H7 (cell line): ENCODE measurements around the gene FAM43A. TPM values are rescaled to one million over a fixed set of nuclear protein-coding genes. Genes with fewer than 3 reads are reported as not detected.

Experiments
- DNase-seq: peaks from one replicate; pipeline ENCODE4 v3.0.0; 2012
- H3K27me3 ChIP-seq: 2 replicates; pipeline ENCODE4 v1.6.0; 2011; ENCODE audit warnings: mild to moderate bottlenecking, low read length; ENCODE audit not compliant: control insufficient read depth, insufficient read depth
- H3K36me3 ChIP-seq: replicated peaks from 2 replicates; pipeline ENCODE4 v1.5.1; 2011; ENCODE audit warnings: low read length; ENCODE audit not compliant: control insufficient read depth, insufficient read depth
- H3K4me3 ChIP-seq: 2 replicates; pipeline ENCODE4 v1.5.1; 2011; ENCODE audit warnings: low read depth, mild to moderate bottlenecking, control low read depth, low read length, moderate library complexity; ENCODE audit not compliant: insufficient read depth
- total RNA-seq: library from RNA; depleted of rRNA; stranded (reverse); fragments of >200 nt; shearing (Covaris generic); gene quantifications from 2 replicates; pipeline ENCODE4 v1.2.3, GENCODE V29; 2014; rRNA removed

FAM43A gene, protein sequence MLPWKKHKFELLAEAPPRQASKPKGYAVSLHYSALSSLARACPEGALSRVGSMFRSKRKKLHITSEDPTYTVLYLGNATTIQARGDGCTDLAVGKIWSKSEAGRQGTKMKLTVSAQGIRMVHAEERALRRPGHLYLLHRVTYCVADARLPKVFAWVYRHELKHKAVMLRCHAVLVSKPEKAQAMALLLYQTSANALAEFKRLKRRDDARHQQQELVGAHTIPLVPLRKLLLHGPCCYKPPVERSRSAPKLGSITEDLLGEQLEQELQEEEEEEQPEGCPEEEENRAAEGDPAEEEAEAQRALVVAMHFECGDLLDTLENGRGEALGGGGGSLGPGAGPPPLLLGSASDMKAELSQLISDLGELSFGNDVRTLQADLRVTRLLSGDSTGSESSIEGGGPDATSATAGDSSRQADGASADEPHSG
- total RNA-seq: 5.0 and 5.5 TPM in 2 replicates

DNA sequence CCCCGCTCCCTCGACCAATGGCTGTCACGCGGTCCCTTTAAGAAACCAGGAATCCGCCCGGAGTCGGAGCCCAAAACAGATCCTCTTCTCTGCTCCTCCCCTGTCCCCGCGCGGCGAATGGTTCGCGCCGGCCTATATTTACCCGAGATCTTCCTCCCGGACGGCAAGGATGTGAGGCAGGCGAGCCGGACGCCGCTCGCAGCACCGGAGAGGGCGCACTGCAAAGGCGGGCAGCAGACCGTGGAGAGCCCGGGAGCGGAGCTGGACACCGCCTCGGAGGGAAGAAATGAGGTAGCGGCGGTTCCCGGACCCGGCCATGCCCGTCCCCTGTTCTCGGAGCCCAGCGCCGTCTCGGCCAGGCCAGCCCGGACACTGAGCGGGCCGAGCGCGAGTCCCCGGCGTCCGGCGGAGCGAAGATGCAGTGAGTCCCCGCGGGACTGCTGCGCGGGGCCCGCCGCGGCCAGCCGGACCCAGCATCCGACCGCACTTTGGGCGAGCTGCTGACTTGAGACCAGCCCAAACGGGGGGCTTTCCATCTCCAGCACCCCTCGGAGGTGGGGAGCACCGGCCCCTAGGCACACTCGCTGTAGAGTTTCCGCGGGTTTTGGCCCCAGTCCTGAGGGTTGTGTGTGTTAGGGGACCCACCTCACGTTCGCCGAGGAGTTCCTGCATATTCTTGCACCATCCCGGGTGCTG, at the start of gene FAM43A:
TSS of gene FAM43A (plus strand) at position 166 of the 696 bp plus-strand sequence. CDS start 944 bp downstream, outside the sequence.
- peak within 1 kb of the TSS; percentile 69 for H3K4me3 ChIP-seq
- no peaks in the 10 kb centered on the region for H3K36me3 ChIP-seq
- peaks cover 33% of the 10 kb centered on the region for H3K27me3 ChIP-seq
- peak; percentile 92 for DNase-seq

DNA sequence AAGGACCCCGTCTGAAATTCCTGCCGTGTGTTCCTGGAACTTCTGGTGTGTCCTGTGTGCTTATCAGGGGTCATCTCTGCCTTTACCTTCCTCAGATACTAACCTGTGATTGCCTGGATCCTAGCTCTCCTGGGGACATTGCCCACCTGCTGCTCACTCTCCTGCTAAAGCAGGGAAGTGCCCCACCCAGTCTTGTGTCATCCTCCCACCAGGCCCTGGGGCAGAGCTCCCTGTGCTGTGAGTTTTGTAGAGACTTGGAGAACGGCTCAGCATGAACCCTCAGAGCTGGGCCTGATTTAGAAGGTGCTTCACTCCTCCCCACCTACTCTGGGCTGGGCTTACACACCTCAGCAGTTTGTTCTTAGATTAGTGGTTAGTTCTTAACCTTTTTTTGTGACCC, 48.6 kb upstream of the FAM43A start:
- H3K4me3 ChIP-seq: no peak overlapping the region
- peak; percentile 25 for DNase-seq
- H3K27me3 ChIP-seq: peaks cover 2% of the 10 kb centered on the region
- peaks cover 8% of the 10 kb centered on the region for H3K36me3 ChIP-seq

DNA sequence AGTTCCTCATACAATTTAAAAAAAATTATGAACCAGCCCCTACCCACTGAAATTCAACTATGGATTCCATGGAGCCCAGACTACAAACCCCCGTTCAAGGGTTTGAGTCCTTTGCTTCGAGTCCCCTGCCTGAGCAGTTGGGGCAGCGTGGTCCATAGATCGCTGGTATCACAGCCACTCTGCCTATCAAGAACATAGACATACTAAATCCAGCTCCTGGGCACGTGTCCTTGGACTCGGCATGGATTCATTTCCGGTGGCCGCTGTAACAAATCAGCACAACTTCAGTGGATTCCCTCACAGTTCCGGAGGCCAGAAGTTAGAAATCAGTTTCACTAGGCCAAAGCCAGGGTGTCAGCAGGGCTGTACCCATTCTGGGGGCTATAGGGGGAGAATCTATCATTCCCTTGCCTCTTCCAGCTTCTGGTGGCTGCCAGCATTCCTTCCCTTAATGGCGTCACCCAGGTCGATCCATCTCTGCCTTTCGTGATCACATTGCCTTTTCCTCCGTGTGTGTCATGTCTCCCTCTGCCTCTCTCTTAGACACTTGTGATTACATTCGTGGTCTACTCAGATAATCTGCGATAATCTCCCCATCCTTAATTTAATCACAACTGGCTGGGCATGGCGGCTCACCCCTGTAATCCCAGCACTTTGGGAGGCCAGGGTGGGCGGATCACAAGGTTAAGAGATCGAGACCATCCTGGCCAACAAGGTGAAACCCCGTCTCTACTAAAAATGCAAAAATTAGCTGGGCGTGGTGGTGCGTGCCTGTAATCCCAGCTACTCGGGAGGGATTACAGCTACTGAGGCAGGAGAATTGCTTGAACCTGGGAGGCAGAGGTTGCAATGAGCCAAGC, 47.9 kb upstream of the FAM43A start:
- Histone ChIP-seq H3K27me3 (no peaks in the 10 kb centered on the region), H3K36me3 (peaks cover 8% of the 10 kb centered on the region), H3K4me3 (no peak overlapping the region)
- no peak for DNase-seq

DNA sequence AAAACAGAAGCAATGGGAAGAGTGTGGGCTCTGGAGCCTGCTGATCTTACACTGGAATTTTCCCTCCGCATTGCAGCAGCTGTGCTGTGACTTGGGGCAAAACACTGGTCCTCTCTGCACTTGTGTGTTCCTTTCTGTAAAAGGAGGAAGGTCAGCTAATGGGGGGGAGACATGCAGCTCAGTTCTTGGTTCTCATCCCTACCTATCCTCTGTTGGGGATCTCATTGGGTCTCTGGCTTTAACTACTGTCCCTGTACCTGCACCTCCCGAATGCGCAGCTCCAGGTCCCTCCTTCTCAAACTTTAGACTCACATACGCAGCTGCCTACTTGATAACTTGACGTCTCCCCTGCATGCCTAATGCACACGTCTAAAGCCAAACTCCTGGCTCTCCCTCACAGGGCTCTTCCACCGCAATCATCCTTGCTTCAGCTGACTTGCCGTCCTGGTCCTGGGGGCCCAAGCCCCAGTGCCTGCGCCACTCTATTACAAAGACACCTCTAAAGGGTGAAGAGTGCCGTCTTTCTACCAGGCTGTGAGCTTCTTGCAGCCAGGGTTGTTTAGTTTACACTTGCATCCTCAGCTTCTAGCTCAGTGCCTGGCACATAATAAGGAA, 46.6 kb upstream of the FAM43A start:
- DNase-seq: no peak
- Histone ChIP-seq H3K27me3 (no peaks in the 10 kb centered on the region), H3K4me3 (no peak overlapping the region), H3K36me3 (peaks cover 8% of the 10 kb centered on the region)

DNA sequence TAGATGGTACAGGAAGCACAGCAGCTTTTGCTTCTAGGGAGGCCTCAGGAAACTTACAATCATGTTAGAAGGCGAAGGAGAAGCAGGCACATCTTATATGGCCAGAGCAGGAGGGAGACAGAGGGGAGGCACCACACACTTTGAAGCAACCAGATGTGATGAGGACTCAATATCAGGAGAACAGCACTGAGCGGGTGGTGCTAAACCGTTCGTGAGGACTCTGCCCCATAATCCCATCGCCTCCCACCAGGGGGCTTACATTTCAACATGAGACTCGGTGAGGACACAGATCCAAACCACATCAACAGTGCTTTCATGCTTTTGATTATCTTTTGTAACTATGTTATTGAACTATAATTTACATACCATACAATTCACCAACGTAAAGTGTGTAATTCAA, 44.9 kb upstream of the FAM43A start:
- Histone ChIP-seq H3K27me3 (no peaks in the 10 kb centered on the region), H3K36me3 (peaks cover 16% of the 10 kb centered on the region), H3K4me3 (no peak overlapping the region)
- DNase-seq: peak; percentile 47

DNA sequence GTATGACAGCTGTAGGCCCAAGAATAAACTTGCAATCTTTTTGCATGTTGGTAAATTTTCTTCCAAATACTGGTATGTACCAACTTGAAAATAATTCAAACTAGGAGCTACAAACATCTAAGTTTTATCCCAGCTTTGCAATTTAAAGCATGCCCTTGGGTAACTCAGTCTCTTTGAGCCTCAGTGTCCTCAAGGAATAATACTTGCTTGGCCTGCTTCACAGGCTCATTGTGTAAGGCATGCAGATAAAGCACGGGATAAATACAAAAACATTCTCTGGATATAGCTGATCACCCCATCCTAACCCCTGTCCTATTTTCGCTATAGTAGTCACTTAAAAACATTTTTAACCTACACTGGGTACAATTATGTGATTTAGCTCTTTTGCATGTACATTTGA, 42.9 kb upstream of the FAM43A start:
- peaks cover 23% of the 10 kb centered on the region for H3K36me3 ChIP-seq
- DNase-seq: no peak

DNA sequence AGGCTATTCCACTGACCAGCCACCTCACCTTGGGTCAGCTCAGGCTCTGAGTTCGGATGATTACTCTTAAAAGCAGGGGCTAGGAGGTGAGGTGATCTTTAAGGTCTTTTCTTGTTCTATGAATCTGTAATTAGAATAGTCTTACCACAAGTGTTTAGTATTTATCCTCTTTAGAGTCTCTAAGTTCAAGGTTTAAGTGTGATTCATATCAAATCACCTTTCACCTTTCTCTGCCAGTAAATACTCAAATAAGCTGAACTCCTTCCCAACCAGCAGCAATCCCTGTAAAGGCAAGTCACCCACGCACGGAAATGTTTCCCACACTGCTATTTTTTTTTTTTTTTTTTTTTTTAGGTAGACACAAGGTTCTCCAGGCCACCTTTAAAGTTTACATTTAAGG, 37.9 kb upstream of the FAM43A start:
- Histone ChIP-seq H3K36me3 (peaks cover 31% of the 10 kb centered on the region), H3K27me3 (no peaks in the 10 kb centered on the region)

More for the DNA sequence above, 42.9 kb upstream of the FAM43A start:
- H3K4me3 ChIP-seq: no peak overlapping the region
- H3K27me3 ChIP-seq: no peaks in the 10 kb centered on the region

DNA sequence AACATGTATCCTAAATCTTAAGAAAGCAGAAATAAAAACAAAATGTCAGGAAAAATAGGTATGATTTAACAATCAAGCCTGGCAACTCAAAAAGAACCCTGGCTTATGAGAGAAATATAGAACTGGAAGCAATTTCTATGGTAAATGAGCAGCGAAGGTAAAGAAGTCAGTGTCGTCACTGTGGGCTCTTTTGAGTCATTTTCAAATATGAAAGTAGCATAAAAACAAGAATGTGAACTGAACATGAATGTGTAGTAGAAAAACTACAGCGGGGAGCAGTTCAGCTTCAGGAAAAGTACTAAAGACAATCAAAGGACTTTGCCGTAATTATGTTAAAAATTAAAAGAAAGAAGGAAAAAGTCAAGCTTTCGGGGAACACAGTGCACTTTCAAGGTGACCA, 31.2 kb upstream of the FAM43A start:
- H3K36me3 ChIP-seq: peaks cover 19% of the 10 kb centered on the region
- no peak for DNase-seq
- H3K27me3 ChIP-seq: no peaks in the 10 kb centered on the region
- no peak overlapping the region for H3K4me3 ChIP-seq

More for the DNA sequence above, 37.9 kb upstream of the FAM43A start:
- H3K4me3 ChIP-seq: no peak overlapping the region
- no peak for DNase-seq

DNA sequence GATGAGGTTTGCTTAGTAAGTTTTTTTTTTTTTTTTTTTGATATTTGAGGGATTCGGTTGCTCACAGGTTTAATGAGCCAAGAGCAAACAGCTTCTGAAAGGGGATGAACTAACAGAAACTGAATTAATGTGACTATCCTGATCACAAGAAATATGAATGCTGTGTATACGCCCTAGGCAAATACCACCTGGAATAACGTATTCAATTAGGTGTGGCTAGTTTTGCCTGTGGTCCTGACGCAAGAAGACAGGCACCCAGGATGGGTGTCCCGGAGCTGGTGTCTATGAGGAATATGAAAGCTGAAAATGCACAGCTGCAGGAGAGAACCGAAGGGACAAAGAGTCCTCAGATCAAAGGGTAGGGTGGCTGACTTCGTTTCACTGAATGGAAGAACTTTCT, 28.2 kb upstream of the FAM43A start:
- no peaks in the 10 kb centered on the region for H3K27me3 ChIP-seq
- H3K36me3 ChIP-seq: peaks cover 12% of the 10 kb centered on the region
- no peak for DNase-seq
- H3K4me3 ChIP-seq: no peak overlapping the region

DNA sequence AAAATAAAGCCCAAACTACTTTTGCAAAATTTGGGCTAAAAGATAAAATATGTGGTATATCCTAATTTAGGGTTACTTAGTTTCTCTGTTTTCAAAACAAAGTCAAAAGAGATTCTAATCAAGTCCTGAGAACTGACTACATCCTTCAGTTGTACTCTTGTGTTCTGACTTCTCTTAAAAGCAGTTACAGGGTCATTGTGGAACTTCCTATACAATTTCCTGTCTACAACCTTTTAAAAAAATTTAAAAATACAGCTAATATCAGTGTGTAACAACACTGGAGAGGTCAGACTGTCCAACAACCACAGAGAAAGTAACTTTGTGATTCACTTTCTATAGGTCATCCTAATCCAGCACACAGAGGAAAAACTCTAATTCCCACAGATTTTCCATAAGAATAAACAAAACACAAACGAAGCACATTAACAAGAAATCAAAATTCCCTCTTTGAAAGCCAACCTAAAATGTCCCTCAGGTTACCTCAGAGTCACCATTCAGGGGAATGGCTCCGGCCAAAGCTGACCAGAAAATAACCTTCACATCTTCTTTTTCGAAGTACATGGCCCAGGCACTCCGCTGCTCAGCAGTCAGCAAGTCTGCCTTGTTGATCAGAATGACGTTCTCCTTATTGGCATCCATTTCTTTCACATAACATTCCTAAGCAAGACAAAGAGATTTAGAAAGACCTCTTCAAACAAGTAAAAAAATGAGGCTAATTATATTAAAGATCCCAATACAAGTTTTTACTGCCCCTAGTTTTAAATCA, 27.0 kb upstream of the FAM43A start:
- no peak for DNase-seq
- Histone ChIP-seq H3K4me3 (no peak overlapping the region), H3K27me3 (no peaks in the 10 kb centered on the region), H3K36me3 (peaks cover 9% of the 10 kb centered on the region)

DNA sequence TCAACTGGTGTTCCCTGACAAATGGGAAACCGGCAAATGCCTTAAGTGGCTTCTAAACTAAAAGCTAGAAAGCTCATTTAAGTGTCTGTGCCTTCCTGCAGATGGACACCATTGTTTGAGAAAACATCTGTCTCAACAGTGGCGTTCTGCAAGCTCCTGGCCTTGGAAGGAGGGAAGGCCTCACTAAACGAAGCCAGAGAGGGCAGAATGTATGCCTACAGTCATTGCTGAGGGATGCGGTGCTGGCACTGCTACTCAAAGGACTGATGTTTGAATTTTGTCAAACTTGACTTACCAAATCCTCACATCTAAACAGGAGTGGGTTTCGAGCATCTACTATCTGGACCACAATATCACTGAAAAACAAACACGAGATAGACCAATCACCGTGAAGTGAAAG, 25.9 kb upstream of the FAM43A start:
- Histone ChIP-seq H3K27me3 (no peaks in the 10 kb centered on the region), H3K36me3 (peaks cover 9% of the 10 kb centered on the region), H3K4me3 (no peak overlapping the region)
- no peak for DNase-seq

DNA sequence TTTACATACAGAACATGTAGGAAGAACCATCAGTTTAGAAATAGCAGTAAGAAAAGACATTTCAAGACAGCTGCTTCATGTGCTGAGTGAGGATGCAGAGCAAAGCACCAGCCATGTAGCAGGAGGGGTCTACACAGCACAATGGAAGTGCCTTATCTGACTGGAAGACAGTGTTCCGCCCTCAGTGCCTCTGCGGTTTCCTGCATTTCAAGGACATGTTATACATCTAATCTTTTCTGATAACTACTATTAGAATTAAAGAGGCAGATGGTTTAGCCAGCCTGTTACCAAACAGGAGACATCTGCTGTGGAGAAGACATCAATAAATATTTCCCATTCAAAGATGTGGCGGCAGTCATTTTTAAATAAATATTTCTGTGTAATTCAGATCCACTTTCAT, 24.3 kb upstream of the FAM43A start:
- Histone ChIP-seq H3K27me3 (no peaks in the 10 kb centered on the region), H3K4me3 (no peak overlapping the region), H3K36me3 (peaks cover 12% of the 10 kb centered on the region)
- DNase-seq: no peak

DNA sequence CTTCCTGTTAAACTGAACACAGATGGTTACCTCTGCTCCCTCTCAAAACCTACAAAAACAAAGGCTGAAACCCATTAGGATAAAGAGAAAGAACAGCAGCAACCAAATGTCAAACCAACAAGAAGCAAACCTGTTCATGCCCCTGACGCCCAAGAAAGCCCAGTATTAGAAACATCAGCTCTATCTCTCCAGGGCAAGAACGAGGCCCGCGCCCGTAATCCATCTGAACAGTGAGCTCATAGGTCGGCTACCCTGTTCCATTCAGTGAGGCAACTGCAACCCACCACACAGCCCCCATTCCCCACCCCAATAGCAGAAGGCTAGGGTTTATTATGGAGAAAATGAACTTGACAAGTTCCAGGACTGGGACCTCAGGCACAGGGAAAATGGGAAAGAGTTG, 23.7 kb upstream of the FAM43A start:
- Histone ChIP-seq H3K27me3 (no peaks in the 10 kb centered on the region), H3K36me3 (peaks cover 12% of the 10 kb centered on the region), H3K4me3 (no peak overlapping the region)
- DNase-seq: no peak
